ENCODE data around the gene VEGFC.

Gene VEGFC

DNA sequence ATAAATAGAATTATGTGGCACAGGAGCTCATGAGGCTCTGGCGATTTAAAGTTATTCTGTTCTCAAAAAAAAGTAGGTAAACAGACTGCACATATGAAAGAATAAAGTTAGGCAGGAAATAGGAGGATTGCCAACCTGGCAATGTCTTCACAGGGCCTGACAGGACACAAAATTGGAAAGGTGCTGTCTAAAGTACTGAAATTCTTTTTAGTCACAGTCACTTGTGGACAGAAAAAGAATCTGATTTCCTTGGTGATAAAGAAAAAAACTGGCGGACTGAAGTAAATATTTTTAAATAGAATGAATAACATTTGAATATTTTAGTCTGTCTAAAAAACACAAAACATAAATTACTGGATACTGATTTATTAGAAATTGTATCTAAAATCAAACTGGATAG lies 124.4 kb downstream of the VEGFC start:
- H3K36me3 ChIP-seq (ENCODE audit: control insufficient read depth, insufficient read depth, low read length) = no peaks in the 10 kb centered on the region
- no peak overlapping the region for H3K4me3 ChIP-seq (ENCODE audit: insufficient read depth, low read depth, low read length, poor library complexity, severe bottlenecking)
- no peaks in the 10 kb centered on the region for H3K9me3 ChIP-seq (ENCODE audit: control insufficient read depth, low read length)
- no peaks in the 10 kb centered on the region for H3K4me1 ChIP-seq (ENCODE audit: control insufficient read depth, insufficient read depth, low read length, poor library complexity, severe bottlenecking)
- H3K27ac ChIP-seq (ENCODE audit: insufficient read depth, low read length, poor library complexity, severe bottlenecking) = no peak overlapping the region
- DNase-seq = no peak
- H3K27me3 ChIP-seq (replicated peaks; ENCODE audit: control insufficient read depth, insufficient read depth, low read length, poor library complexity, severe bottlenecking) = no peaks in the 10 kb centered on the region

DNA sequence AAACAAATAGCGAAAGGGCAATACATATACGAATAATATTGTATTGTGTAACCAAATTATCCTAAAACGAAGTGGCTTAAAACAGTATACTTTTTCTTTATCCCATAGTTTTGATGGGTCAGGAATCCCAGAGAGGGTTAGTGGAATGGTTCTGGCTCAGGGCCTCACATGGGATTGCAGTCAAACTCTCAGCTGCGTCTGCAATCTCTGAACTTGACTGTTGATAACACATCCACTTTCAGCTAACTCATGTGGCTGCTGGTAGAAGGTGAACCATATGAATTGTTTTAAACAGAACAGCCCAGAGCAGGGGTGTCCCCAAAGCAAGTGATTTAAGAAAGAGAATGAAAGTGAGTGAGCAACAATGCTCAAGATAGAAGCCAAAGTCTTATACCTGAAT lies 127.8 kb downstream of the VEGFC start:
- DNase-seq = no peak
- no peaks in the 10 kb centered on the region for H3K9me3 ChIP-seq (ENCODE audit: control insufficient read depth, low read length)
- H3K27ac ChIP-seq (ENCODE audit: insufficient read depth, low read length, poor library complexity, severe bottlenecking) = no peak overlapping the region
- H3K36me3 ChIP-seq (ENCODE audit: control insufficient read depth, insufficient read depth, low read length) = no peaks in the 10 kb centered on the region
- no peaks in the 10 kb centered on the region for H3K4me1 ChIP-seq (ENCODE audit: control insufficient read depth, insufficient read depth, low read length, poor library complexity, severe bottlenecking)
- H3K4me3 ChIP-seq (ENCODE audit: insufficient read depth, low read depth, low read length, poor library complexity, severe bottlenecking) = no peak overlapping the region
- no peaks in the 10 kb centered on the region for H3K27me3 ChIP-seq (replicated peaks; ENCODE audit: control insufficient read depth, insufficient read depth, low read length, poor library complexity, severe bottlenecking)

DNA sequence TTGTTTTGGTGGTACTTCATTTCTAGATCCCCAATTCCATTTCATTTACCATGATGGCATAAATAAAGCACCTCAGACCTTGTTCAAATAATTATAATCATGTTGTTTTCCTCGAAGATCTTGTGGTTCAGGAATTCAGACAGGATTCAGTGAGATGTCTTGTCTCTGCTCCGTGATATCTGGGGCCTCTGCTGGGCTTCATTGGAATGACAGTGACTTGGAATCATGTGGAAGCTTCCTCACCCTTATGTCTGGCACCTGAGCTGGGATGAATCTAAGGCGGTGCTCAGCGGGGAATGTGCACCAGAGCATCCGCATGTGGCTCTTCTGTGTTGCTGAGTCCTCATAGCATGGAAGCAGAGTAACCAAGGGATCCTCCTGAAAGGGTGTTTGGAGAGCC lies 132.2 kb downstream of the VEGFC start:
- Histone ChIP-seq H3K27ac (ENCODE audit: insufficient read depth, low read length, poor library complexity, severe bottlenecking) (no peak overlapping the region), H3K4me1 (ENCODE audit: control insufficient read depth, insufficient read depth, low read length, poor library complexity, severe bottlenecking) (no peaks in the 10 kb centered on the region), H3K27me3 (replicated peaks; ENCODE audit: control insufficient read depth, insufficient read depth, low read length, poor library complexity, severe bottlenecking) (no peaks in the 10 kb centered on the region), H3K36me3 (ENCODE audit: control insufficient read depth, insufficient read depth, low read length) (no peaks in the 10 kb centered on the region), H3K9me3 (ENCODE audit: control insufficient read depth, low read length) (no peaks in the 10 kb centered on the region), H3K4me3 (ENCODE audit: insufficient read depth, low read depth, low read length, poor library complexity, severe bottlenecking) (no peak overlapping the region)
- no peak for DNase-seq

DNA sequence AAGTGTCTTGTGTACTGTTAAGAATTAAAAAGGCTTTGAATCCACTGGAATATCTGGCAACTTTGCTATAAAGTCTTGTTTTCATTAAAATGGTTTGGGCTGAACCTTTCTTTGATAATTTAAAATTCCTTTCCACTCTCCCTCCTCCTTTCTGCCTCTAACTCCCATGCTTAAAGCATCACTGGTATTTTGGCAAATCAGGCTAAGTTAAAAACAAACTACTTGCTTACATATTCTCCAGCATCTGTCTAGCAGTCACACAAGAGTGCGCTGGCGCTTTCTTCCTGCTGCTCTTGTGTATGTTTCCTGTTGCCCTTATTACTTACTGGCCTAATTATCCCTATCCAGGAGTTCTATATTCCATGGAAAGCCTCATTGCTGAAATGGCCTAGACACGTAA lies 136.6 kb downstream of the VEGFC start:
- no peak for DNase-seq
- Histone ChIP-seq H3K4me3 (ENCODE audit: insufficient read depth, low read depth, low read length, poor library complexity, severe bottlenecking) (no peak overlapping the region), H3K4me1 (ENCODE audit: control insufficient read depth, insufficient read depth, low read length, poor library complexity, severe bottlenecking) (no peaks in the 10 kb centered on the region), H3K27ac (ENCODE audit: insufficient read depth, low read length, poor library complexity, severe bottlenecking) (no peak overlapping the region), H3K27me3 (replicated peaks; ENCODE audit: control insufficient read depth, insufficient read depth, low read length, poor library complexity, severe bottlenecking) (no peaks in the 10 kb centered on the region), H3K9me3 (ENCODE audit: control insufficient read depth, low read length) (no peaks in the 10 kb centered on the region), H3K36me3 (ENCODE audit: control insufficient read depth, insufficient read depth, low read length) (no peaks in the 10 kb centered on the region)

DNA sequence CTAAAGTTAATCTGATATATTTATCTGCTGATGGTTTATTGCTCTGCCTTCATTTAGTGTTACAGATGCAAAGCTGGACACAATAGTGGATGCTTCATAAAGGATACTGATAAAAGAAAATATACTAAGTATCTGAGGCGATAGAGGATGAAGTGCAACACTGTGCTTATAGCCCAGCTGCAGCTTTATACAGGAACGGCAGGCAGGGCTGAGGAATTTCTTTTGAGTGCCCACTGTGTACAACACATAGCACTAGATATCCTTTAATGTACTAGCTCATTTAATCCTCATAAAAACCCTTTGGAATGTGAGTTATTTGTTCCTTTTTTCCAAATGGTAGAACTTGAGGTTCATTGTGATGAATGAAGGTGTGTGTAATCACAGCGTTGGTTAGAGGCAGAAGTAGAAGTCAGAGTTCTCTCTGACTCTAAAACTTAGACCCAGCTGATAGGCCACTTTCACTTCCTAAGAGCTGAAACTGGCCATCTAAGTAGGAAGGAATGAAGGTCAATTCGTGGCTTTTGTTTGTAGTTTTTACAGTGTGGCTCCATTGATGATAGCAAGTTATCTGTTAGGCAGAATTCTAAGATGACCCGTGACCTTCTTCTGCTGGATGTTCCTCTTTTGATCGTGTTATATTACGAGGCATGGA lies 138.0 kb downstream of the VEGFC start:
- Histone ChIP-seq H3K4me1 (ENCODE audit: control insufficient read depth, insufficient read depth, low read length, poor library complexity, severe bottlenecking) (no peaks in the 10 kb centered on the region), H3K27ac (ENCODE audit: insufficient read depth, low read length, poor library complexity, severe bottlenecking) (no peak overlapping the region), H3K36me3 (ENCODE audit: control insufficient read depth, insufficient read depth, low read length) (no peaks in the 10 kb centered on the region), H3K27me3 (replicated peaks; ENCODE audit: control insufficient read depth, insufficient read depth, low read length, poor library complexity, severe bottlenecking) (no peaks in the 10 kb centered on the region), H3K4me3 (ENCODE audit: insufficient read depth, low read depth, low read length, poor library complexity, severe bottlenecking) (no peak overlapping the region), H3K9me3 (ENCODE audit: control insufficient read depth, low read length) (no peaks in the 10 kb centered on the region)
- DNase-seq = no peak

DNA sequence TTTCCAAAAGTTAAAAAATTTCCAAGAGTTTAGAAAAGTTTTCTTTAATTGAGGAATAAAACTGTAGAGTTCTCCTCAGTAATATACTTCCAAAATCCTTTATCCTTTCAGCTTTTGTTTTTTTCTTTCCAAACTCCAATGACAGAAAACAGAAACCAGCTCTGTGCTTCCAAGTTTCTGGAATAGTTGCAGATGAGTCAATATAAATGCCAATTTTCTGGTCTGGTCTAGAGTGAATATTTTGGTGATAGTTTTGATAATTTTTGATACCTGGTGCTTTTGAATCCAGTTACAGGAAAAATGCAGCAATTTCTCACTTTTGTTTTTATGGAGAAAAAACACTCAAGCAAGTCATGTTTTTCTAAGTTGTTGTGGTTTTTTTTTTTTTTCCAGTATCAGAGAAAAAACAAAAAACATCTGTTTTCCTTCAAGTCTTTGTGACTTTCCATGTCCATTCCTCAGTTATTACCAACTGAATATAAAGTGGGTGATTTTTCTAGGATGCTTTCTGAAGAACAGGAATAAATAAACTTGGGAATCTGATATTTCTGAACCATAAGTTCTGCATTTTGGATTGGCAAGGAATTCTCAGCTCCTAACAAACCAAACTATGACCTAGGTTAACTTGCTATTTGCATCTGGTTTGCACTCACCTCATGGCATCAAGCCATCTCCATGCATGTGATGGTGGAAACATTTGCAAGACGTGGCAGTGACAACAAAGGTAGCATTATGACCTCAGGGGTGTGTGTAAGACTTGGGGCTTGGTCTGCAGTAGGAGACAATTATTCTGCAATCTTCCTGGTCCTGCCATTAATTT lies 139.1 kb downstream of the VEGFC start:
- no peaks in the 10 kb centered on the region for H3K4me1 ChIP-seq (ENCODE audit: control insufficient read depth, insufficient read depth, low read length, poor library complexity, severe bottlenecking)
- no peak for DNase-seq
- no peaks in the 10 kb centered on the region for H3K27me3 ChIP-seq (replicated peaks; ENCODE audit: control insufficient read depth, insufficient read depth, low read length, poor library complexity, severe bottlenecking)
- H3K27ac ChIP-seq (ENCODE audit: insufficient read depth, low read length, poor library complexity, severe bottlenecking) = no peak overlapping the region
- H3K9me3 ChIP-seq (ENCODE audit: control insufficient read depth, low read length) = no peaks in the 10 kb centered on the region
- no peaks in the 10 kb centered on the region for H3K36me3 ChIP-seq (ENCODE audit: control insufficient read depth, insufficient read depth, low read length)
- H3K4me3 ChIP-seq (ENCODE audit: insufficient read depth, low read depth, low read length, poor library complexity, severe bottlenecking) = no peak overlapping the region

DNA sequence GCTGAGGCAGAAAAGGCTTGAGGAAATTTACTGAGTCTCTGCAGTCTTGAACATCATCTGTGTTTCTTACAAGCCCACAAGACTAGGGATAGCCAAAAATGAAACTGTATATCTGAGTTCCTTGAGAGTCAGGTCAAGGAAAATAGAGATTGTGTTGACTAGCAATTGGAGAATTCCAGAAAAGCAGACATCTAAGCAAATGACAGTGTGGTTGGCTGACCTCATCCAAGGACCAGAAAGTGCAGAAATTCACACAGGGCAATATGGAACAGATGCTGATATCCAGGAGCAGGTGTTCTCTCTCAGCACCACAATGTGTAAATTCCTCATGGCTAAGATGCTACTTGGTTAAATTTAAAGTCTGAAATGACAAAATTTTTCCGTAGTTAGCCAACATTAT lies 146.4 kb downstream of the VEGFC start:
- H3K27me3 ChIP-seq (replicated peaks; ENCODE audit: control insufficient read depth, insufficient read depth, low read length, poor library complexity, severe bottlenecking) = no peaks in the 10 kb centered on the region
- H3K27ac ChIP-seq (ENCODE audit: insufficient read depth, low read length, poor library complexity, severe bottlenecking) = no peak overlapping the region
- no peak for DNase-seq
- no peaks in the 10 kb centered on the region for H3K9me3 ChIP-seq (ENCODE audit: control insufficient read depth, low read length)
- H3K36me3 ChIP-seq (ENCODE audit: control insufficient read depth, insufficient read depth, low read length) = no peaks in the 10 kb centered on the region
- H3K4me1 ChIP-seq (ENCODE audit: control insufficient read depth, insufficient read depth, low read length, poor library complexity, severe bottlenecking) = no peaks in the 10 kb centered on the region
- no peak overlapping the region for H3K4me3 ChIP-seq (ENCODE audit: insufficient read depth, low read depth, low read length, poor library complexity, severe bottlenecking)

DNA sequence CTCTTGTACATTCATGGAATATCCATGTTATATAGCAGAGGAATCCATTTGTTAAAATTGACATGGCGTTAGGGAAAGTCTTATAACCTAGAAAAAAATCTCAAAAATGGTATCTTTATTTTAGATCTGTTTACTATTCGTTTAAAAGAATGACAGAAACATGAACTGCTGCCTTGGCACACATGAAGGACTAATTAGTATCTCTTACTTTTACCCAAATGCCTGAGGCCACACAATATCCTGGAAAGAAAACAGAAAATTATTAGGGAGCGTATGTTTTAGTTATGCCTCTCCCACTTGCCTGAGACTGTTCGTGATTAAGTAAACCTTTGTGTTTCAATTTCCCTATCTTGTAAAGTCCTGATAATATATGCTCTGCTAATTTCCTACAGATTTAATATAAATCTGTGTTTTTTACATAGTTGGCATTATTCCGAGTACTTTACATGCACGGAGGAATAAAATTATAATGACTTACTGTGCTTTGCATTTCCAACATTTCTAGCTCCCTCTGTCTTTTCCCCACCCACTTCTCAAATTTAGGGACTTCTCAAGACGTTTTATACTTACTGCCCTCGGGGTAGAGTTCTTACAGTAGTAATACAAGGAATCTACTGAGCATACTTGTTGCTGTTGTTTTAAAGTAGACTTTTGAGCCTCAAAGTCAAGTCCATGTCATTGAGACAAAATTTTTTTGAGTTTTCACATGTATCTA lies 147.3 kb downstream of the VEGFC start:
- Histone ChIP-seq H3K9me3 (ENCODE audit: control insufficient read depth, low read length) (no peaks in the 10 kb centered on the region), H3K36me3 (ENCODE audit: control insufficient read depth, insufficient read depth, low read length) (no peaks in the 10 kb centered on the region), H3K4me3 (ENCODE audit: insufficient read depth, low read depth, low read length, poor library complexity, severe bottlenecking) (no peak overlapping the region), H3K4me1 (ENCODE audit: control insufficient read depth, insufficient read depth, low read length, poor library complexity, severe bottlenecking) (no peaks in the 10 kb centered on the region), H3K27me3 (replicated peaks; ENCODE audit: control insufficient read depth, insufficient read depth, low read length, poor library complexity, severe bottlenecking) (no peaks in the 10 kb centered on the region), H3K27ac (ENCODE audit: insufficient read depth, low read length, poor library complexity, severe bottlenecking) (no peak overlapping the region)
- DNase-seq = no peak

DNA sequence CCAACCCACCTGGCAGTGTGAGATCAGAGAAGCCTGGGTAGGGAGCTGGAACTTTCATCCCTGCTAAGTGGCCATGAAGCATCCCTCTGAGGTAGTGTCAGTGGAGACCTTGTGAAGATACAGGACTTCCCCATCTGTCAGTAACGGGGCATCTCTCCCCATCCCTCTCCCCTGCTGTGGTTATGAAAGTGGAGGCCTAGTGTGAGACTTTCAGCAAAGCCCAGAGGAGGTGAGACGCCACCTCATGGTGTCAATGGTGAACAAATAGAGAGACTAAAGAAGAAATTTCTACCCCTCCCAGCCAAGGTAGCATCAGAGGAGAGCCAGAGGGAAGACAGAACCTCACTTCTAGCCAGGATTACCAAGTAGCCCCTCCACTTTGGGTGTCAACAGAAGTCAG lies 150.2 kb downstream of the VEGFC start:
- Histone ChIP-seq H3K4me1 (ENCODE audit: control insufficient read depth, insufficient read depth, low read length, poor library complexity, severe bottlenecking) (no peaks in the 10 kb centered on the region), H3K36me3 (ENCODE audit: control insufficient read depth, insufficient read depth, low read length) (no peaks in the 10 kb centered on the region), H3K27me3 (replicated peaks; ENCODE audit: control insufficient read depth, insufficient read depth, low read length, poor library complexity, severe bottlenecking) (no peaks in the 10 kb centered on the region), H3K9me3 (ENCODE audit: control insufficient read depth, low read length) (no peaks in the 10 kb centered on the region), H3K27ac (ENCODE audit: insufficient read depth, low read length, poor library complexity, severe bottlenecking) (no peak overlapping the region), H3K4me3 (ENCODE audit: insufficient read depth, low read depth, low read length, poor library complexity, severe bottlenecking) (no peak overlapping the region)
- no peak for DNase-seq

DNA sequence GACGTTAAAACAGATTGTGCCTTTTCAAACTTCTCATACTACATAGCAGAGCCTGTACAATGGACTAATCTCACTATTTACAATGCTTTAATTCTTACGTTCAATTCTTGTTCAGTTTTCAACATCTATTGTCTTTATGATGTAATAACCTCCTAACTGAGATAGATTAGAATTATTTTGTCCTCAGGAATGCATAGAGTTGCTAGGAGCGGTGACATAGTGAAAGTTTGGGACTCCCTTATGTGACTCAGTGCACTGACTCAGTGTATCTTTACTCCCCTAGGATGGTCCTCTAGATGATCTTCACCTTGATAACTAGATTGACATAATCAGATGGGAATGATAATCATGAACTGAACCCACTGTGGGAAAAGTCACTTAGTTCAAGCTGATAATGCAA lies 151.5 kb downstream of the VEGFC start:
- H3K27me3 ChIP-seq (replicated peaks; ENCODE audit: control insufficient read depth, insufficient read depth, low read length, poor library complexity, severe bottlenecking) = no peaks in the 10 kb centered on the region
- no peak for DNase-seq
- no peaks in the 10 kb centered on the region for H3K9me3 ChIP-seq (ENCODE audit: control insufficient read depth, low read length)
- H3K4me1 ChIP-seq (ENCODE audit: control insufficient read depth, insufficient read depth, low read length, poor library complexity, severe bottlenecking) = no peaks in the 10 kb centered on the region
- H3K27ac ChIP-seq (ENCODE audit: insufficient read depth, low read length, poor library complexity, severe bottlenecking) = no peak overlapping the region
- H3K36me3 ChIP-seq (ENCODE audit: control insufficient read depth, insufficient read depth, low read length) = no peaks in the 10 kb centered on the region
- no peak overlapping the region for H3K4me3 ChIP-seq (ENCODE audit: insufficient read depth, low read depth, low read length, poor library complexity, severe bottlenecking)
